Measurements from ENCODE around the gene USP53.

Gene USP53

GRCh38 chr4:119211867-119212233 lies 663 bp upstream of the USP53 start:
- no peak for TF ChIP-seq CTCF (IDR thresholded peaks at IDR 0.05; ENCODE audit: low read depth, low read length)
- peak overlapping the region; percentile 89 for H3K4me3 ChIP-seq (ENCODE audit: low read depth, low read length)
- H3K27ac ChIP-seq, result peak overlapping the region; percentile 38
- H3K9me3 ChIP-seq (ENCODE audit: severe bottlenecking), result peaks cover 3% of the 10 kb centered on the region
- H3K36me3 ChIP-seq, result no peaks in the 10 kb centered on the region
- no peak for DNase-seq
- H3K27me3 ChIP-seq (ENCODE audit: insufficient read depth, low read depth, severe bottlenecking), result no peaks in the 10 kb centered on the region

DNA sequence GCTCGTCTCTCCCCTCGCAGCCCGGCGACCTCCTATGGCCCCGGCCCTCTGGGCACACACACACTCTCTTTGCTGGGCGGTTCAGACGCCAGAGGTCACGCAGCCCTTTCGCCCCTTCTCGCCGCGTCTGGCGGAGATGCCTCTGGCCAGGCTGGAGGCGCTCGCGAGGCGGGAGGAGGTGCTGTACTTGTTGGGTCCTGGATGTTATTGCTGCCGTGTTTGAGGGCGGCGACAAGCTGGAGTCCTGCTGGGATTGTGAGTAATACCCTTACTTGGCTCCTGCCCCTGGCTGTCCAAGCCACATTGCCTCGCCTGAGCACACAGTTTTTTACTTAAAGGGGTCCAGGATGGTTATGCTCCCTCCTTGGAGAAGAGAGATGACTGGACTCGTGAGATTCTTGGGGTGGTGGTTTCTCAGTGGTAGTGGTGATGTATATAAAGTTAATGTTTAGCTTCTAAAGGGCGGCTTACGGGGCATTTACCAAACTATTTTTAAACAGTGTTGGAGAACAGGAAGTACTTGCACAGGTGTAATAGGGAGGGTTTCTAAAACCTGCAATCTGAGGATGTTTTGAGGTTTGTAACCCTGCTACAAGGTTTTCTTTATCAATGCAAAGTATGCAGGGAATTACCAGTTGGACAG lies 572 bp downstream of the USP53 start:
- Histone ChIP-seq H3K36me3 (peaks cover 6% of the 10 kb centered on the region), H3K27me3 (ENCODE audit: insufficient read depth, low read depth, severe bottlenecking) (no peaks in the 10 kb centered on the region)

DNA sequence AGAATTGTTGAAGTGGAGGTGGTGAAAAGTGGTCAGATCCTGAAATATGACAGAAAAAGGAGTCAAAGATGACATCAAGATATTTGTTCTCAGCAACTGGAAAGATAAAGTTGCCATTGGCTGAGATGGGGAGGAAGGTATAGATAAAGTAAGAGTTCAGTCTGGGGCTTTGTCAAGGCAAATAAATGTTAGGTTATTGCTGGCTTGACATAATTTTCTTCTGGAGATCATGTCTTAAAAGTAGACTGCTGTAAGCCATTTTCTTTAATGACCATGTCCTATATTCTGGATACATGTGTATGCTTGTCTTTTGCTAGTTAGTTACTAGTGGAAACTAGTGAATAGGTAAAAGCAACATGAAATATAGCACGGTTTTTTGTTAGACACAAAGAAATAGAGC lies 5.6 kb downstream of the USP53 start:
- DNase-seq, result no peak
- peaks cover 16% of the 10 kb centered on the region for H3K36me3 ChIP-seq
- H3K27me3 ChIP-seq (ENCODE audit: insufficient read depth, low read depth, severe bottlenecking), result no peaks in the 10 kb centered on the region
- H3K27ac ChIP-seq, result no peak overlapping the region
- H3K4me3 ChIP-seq (ENCODE audit: low read depth, low read length), result no peak overlapping the region
- TF ChIP-seq CTCF (IDR thresholded peaks at IDR 0.05; ENCODE audit: low read depth, low read length), result no peak
- H3K9me3 ChIP-seq (ENCODE audit: severe bottlenecking), result no peaks in the 10 kb centered on the region

More for the DNA sequence above, 572 bp downstream of the USP53 start:
- H3K4me3 ChIP-seq (ENCODE audit: low read depth, low read length), result peak overlapping the region; percentile 89
- H3K27ac ChIP-seq, result peak overlapping the region; percentile 83
- peak; percentile 95 for DNase-seq
- peaks cover 3% of the 10 kb centered on the region for H3K9me3 ChIP-seq (ENCODE audit: severe bottlenecking)
- peak; percentile 70 for TF ChIP-seq CTCF (IDR thresholded peaks at IDR 0.05; ENCODE audit: low read depth, low read length)

GRCh38 chr4:119221412-119221811 lies 8.9 kb downstream of the USP53 start:
- H3K9me3 ChIP-seq (ENCODE audit: severe bottlenecking), result no peaks in the 10 kb centered on the region
- H3K4me3 ChIP-seq (ENCODE audit: low read depth, low read length), result no peak overlapping the region
- peaks cover 18% of the 10 kb centered on the region for H3K36me3 ChIP-seq
- H3K27me3 ChIP-seq (ENCODE audit: insufficient read depth, low read depth, severe bottlenecking), result no peaks in the 10 kb centered on the region
- no peak for DNase-seq
- no peak for TF ChIP-seq CTCF (IDR thresholded peaks at IDR 0.05; ENCODE audit: low read depth, low read length)
- no peak overlapping the region for H3K27ac ChIP-seq

GRCh38 chr4:119227690-119228089 lies 15.2 kb downstream of the USP53 start:
- Histone ChIP-seq H3K27ac (no peak overlapping the region), H3K9me3 (ENCODE audit: severe bottlenecking) (no peaks in the 10 kb centered on the region), H3K27me3 (ENCODE audit: insufficient read depth, low read depth, severe bottlenecking) (no peaks in the 10 kb centered on the region), H3K36me3 (peaks cover 2% of the 10 kb centered on the region; the same call in 1 of the 2 replicates), H3K4me3 (ENCODE audit: low read depth, low read length) (no peak overlapping the region)
- no peak for TF ChIP-seq CTCF (IDR thresholded peaks at IDR 0.05; ENCODE audit: low read depth, low read length)
- DNase-seq, result no peak

GRCh38 chr4:119228406-119228805 lies 15.9 kb downstream of the USP53 start:
- Histone ChIP-seq H3K9me3 (ENCODE audit: severe bottlenecking) (no peaks in the 10 kb centered on the region), H3K27ac (no peak overlapping the region), H3K36me3 (peaks cover 2% of the 10 kb centered on the region; the same call in 1 of the 2 replicates), H3K4me3 (ENCODE audit: low read depth, low read length) (no peak overlapping the region), H3K27me3 (ENCODE audit: insufficient read depth, low read depth, severe bottlenecking) (no peaks in the 10 kb centered on the region)
- DNase-seq, result no peak
- TF ChIP-seq CTCF (IDR thresholded peaks at IDR 0.05; ENCODE audit: low read depth, low read length), result no peak

Measured in WERI-Rb-1 (cell line).